ENCODE data around the gene ATP2B2.
"Not testable (repeated sequence)": the region's sequence is repeated elsewhere in the genome, so short reads cannot be mapped to it uniquely, and the experiment has no call there.

The ATP2B2 gene

DNA sequence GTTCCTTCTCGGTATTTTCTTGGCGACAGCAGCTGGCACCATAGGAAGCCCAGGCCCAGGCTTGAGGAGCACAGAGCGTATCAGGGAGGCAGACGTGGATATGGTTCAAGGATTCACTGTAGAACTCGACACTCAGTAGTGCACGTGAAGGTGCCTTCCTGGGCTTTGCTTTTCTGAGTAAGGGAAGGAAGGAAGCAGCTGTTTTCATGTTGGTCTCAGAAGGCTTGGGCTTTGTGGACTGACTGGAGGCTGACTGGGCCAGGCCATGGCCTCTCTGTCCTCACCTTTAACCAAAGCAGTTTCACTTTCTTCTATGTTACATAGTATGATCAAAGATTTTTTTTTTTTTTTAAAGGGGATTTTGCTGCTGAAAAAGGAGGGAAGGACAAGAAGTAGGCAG, 205.7 kb downstream of the ATP2B2 start:
- DNase-seq (ENCODE audit: low read depth) = no peak

DNA sequence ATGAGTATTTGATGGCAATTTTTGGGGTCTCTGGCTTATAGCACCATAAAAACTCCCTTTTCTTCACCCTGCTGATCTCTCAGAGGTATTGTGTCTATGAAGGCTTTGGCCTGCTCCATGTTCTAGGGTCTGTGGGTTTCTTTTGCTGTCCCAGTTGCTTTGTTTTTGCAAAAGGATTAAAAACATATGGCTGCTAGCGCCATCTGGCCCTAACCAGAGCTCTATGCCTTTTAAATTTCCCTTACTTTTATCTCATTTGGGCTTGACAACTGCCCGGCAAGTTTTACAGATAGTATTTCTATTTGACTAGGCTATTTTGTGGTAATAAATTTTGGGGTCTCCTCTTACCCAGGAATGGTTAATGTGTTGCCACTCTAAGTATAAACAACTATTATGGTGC, 206.2 kb downstream of the ATP2B2 start:
- peak; percentile 16 for DNase-seq (ENCODE audit: low read depth)

DNA sequence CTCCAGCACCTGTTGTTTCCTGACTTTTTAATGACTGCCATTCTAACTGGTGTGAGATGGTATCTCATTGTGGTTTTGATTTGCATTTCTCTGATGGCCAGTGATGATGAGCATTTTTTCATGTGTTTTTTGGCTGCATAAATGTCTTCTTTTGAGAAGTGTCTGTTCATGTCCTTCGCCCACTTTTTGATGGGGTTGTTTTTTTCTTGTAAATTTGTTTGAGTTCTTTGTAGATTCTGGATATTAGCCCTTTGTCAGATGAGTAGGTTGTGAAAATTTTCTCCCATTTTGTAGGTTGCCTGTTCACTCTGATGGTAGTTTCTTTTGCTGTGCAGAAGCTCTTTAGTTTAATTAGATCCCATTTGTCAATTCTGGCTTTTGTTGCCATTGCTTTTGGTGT, 207.3 kb downstream of the ATP2B2 start:
- not testable (repeated sequence) for DNase-seq (ENCODE audit: low read depth)

DNA sequence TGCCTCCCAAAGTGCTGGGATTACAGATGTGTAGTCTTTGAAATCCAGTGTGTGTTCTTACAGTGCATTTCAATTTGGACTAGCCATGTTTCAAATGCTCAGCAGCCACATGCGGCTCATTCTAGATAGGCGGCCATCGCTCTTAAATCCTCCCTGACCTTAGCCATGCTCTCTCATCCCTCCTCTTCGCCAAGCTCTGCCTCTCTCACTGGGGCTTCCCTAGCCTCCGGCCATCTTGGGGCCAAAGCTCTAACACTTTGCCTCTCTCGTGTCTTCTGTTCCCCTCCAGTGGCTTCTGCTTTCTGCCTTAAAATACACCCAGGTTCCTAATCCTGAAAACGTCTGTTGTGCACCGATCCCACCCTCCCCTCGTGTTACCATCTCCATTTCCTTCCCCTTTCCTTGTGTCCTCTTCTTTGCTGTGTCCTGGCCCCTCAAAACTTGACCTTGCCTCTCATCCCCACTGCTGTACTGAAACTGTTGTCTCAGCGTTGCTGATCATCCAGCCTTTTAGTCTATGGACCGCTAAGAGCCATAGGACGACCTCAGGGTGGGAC, 211.3 kb downstream of the ATP2B2 start:
- no peak for DNase-seq (ENCODE audit: low read depth)

DNA sequence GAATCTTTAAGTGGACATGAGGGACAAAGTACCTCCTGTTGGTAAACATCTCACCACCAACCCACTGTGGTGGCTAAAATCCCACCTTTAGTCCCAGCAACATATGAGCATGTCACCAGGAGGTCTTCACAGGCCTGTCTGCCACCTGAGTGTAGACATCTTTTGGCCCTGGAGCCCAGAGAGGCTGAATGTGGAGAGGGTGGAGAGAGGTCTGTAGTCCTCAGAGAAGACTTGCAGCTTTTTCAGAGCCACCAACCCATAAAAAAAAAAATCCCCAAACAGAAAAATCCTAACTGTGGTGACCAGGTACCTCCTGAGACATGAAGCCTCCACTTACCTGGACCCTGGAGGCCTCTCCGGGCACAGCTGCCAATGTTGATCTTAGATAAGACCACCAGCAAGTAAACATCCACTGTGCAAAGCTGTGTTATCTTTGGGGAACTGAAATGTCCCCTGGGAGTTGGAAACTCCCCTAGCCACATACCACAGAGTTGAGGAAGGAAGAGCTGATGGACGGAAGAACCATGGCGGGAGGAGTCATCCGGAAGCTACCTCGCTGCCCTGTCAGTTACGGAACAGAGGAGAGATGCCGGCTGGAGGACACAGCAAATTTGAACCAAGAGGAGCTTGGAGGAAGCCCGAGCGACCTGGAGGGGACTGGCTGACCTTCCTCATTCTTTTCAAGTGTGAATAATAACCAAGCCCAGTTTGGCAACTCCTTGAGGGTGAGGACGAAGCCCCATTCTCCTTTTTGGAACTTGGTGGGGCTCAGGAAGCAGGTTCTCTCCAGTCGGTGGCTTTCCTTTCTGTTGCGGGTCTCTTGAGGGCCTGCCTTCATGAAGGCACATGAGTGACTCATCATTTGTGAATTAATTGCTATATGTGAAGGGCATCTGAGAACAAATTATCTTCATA, 212.6 kb downstream of the ATP2B2 start, which contains the start of gene GHRL:
GHRL (minus strand) TSS at position 443 of the 915 bp plus-strand sequence. CDS start 2,767 bp downstream, outside the sequence.
- no peak for DNase-seq (ENCODE audit: low read depth)

DNA sequence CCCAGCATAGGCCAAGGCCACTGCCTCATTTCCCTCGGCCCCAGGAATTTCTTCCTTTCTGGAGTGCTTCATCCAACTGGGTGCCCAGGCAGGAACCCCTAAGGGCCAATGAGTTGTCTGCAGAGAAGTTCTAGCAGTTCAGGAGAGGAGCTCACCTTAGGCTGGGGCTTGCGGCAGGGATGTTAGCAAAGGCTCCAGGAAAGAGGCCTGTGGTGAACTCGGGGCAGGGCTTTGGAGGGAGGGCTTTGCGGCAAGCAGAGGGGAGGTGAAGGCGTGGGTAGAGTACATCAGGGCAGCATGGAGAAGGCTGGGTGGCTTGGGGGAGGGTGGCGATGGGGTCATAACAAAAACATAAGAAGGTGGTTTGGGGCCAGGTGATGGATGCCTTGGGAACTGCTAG, 213.7 kb downstream of the ATP2B2 start:
- DNase-seq (ENCODE audit: low read depth) = no peak

DNA sequence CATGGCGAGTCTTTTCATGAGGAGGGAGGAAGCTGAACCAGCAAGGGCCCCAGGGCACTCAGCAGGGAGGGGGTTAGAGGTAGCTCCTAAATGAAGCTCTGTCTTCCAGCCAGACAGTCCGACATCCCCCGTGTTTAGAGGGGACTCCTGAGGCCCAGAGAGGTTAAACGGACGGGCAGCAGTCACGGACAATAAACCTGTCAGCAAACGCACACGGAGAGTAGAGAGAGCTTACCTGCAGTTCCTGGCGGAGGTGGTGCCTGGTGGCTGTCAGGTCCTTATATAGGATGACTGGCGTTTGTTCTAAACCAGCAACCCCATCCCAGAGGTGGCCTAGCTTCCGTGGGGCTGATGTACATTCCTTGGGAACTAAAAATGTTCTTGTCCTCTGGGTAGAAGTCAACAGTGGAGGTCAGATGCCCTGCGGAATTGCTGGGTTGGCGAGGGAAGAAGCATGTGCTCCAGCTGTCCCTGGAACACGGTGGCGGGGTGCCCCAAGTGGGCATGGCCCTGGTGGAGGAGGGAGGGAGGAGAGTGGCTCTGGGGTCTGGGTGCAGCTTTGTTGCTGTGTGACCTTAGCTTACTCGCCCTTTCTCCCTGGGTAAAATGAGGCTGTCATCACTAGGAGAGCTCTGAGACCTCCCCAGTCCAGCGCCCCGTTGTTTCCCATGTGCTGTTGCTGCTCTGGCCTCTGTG, 214.8 kb downstream of the ATP2B2 start:
- no peak for DNase-seq (ENCODE audit: low read depth)

DNA sequence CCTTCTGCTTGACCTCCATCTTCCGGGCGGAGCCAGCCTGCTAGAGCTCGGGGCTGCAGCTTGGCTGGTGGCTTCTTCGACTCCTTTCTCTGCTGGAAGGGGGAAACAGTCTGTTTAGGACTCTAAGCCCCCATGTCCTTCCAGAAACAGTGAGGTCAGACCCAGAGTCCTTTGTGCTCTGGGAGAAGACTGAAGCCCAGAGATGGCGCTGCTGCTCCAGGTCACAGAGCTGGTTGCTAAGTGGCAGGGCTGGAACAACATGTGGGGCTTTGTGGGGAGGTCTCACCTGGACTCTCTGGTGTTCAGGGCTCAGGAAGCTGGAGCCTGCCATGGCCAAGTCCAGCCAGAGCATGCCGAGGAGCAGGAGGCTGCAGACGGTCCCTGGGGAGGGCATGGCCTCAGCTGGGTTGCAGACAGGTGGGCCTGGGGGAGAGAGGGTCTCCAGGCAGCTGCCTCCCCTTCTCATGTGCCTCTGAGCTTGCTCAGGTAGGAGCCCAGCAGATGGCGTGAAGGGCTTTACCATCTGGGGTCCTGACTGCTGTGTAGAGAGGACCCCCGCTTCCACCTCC, 215.5 kb downstream of the ATP2B2 start:
- no peak for DNase-seq (ENCODE audit: low read depth)

DNA sequence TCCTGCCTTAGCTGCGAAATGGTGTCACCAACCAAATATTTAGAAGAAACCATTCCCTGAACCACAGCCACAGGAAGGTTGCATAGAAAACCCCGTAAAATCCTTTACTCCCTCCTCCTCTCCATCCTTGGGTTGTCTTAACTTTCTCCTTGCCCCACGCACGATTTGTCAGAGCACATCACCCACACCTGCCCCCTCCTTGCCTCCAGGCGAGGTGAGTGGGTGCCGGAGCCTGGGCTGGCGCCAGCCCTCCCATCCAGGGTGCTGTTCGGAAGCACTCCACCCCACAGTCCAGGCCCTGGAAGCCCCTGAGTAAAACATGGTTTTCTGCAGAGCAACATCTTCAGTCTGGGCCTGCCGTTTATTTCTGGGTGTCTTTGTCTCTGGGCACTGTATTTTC, 216.3 kb downstream of the ATP2B2 start:
- DNase-seq (ENCODE audit: low read depth) = no peak

DNA sequence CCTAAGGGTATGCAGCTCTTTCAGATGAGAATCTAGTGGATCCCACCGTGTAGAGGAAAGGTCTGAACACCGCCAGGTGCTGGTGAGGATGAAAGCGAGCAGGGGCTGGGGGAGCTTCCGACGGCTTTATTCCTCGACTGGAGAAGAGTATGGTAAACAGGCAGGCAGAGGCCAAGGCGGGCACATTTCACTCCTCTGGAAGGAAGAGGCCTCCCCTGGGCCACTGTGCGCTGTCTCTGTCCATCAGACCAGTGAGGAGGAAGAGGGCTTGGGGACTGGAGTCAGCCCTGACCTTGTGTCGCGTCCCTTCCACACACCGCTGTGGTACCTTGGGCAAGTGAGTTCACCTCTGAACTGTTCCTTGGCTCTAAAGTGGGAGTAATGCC, 216.8 kb downstream of the ATP2B2 start:
- no peak for DNase-seq (ENCODE audit: low read depth)

DNA sequence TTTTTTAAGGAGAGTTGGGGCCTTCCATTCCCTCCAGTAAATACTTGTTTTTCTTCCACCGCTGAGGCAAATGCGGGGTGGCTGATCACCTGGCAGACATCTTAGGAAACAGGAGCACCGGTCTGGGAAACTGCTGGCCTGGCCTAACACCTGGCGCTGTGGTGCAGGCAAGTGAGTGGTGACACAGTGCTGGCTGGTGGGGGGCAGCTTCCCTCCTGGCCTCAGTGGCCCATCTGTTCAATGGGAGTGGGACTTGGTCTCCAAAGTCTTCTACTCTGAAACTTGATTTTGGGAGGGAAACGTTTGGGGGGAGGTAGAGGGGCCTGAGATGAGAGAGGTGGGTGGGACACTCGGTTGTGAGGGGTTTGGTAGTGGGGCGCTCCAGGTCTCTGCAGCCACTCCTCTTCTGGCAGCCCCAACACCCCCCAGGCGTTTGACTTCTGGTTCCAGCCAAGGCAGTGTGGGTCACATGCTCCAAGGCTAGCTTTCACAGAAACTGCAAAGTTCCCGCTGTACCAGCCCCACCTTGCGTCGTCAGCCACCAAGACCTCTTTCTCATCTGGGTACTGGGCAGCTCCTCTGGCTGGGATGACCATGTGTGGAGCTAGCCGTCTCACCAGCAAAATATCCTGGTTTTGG, 217.3 kb downstream of the ATP2B2 start:
- DNase-seq (ENCODE audit: low read depth) = no peak

DNA sequence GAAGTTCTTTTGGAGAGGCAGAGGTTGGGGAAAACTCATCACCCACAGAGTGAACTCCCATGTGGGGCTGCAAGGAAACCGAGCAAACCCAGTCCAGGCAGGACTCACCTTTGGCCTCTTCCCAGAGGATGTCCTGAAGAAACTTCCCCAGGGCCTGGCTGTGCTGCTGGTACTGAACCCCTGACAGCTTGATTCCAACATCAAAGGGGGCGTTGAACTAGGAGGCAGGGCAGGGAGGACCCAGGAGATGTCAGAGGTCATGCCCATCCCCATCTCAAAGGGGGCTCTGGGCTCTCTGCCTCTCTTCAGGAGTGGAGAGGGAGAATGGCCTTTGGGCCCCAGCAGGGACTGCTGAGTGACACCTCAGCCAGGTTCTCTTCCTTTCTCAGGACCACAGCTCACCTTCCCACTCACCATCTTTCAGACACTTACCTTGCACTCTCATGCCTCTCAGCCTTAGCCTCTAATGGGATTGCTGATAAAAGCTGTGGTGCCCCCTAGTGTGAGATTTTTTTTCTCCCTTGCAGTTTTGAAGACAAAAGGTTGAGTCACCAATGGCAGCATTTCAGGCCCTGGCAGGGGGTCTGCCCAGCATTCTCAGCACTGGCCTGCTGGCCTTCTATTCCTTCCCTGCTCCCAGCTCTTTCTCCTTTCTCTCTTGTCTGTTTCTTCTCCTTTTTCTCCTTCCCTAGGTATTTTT, 218.6 kb downstream of the ATP2B2 start:
- peak; percentile 62 for DNase-seq (ENCODE audit: low read depth)

DNA sequence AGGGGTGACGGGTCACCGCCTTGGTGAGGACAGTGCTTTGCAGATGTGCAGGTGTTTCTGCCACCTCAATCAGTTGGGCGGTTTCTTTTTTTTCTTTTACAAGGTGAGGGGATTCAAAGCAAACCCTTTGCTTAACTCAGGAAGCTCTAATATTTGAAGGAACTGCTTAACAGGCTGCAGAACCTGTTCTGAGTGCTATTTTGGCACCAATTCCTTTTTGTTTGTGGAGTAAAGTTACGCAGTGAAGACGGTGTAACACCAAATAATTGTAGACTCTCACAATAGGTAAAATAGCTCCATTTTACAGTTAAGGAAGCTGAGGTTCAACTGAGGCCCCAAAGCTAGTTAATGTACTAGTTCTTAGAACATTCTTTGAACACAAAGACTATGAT, 219.3 kb downstream of the ATP2B2 start:
- DNase-seq (ENCODE audit: low read depth) = no peak

DNA sequence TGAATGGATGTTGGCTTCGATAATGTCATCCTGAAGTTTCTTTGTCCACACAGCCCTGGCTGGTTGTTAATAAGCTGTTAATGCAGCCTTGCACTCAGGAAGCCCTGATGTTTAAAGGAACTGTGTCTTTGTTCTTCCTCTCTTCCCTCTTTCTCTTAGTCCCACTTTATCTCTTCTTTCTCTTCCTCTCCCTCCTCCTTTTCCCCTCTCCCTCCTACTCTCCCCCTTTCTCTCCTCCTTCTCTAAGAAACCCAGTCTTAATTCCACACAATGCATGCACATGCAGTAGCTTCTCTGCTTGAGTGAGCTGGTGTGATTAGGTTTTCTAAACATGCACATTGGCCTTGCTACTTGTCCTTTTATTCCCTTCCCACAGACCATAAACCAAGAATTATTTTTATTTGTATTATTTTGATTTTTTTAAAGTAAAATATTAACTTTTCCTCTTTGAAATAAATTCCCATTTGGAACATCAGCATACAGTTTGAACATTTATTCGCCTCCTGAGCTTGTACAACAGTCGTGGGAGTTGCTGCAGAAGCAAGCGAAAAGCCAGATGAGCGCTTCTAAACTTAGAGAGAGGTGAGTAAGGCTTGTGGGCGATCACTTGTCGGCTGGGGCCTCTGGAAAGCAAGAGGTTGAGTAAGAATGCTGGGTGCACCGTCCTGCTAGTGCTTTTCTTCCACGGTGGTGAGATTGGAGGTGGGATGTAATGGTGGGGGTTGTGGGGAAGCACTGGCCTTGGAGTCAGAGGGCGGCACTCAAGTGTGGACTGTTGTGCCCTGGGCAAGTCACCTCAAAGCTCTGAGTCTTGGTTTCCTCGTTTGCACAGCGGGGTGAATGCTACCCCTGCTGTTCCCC, 219.9 kb downstream of the ATP2B2 start:
- DNase-seq (ENCODE audit: low read depth) = no peak

DNA sequence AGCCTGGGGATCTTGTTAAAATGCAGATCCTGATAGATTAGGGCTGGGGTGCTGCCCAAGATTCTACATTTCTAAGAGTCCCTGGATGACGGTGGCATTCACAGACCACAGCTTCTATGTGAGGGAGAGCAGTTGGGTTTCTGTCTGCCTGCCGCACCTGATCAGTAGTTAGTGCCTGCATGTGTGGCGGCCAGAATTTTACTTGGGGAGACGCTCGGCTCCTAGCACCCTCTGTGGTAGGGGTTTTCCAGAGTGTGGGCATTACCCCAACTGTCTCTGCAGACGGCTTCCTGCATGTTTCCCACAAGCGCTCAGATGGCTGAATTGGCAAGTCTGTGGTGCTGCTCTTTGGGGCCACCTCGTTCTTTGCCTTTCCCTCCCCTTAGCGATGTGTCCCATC, 220.9 kb downstream of the ATP2B2 start:
- no peak for DNase-seq (ENCODE audit: low read depth)

DNA sequence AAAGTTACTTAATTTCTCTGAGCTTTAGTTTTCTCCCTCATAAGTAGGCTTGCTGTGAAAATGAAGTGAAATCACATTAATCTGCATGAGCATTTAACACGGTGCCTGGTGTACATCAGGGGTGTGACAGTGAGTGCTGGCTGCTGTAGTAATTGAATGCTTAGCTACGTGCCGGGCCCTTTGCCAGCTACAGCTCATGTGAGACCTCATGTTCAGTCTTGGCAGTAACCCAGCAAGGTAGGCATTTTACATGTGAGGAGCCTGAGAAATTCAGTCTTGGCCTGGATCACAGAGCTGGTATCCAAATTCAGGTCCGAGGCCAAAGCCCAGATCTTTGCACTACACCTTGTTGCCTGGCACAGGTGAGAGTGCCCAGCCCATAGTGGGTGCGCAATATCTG, 221.7 kb downstream of the ATP2B2 start:
- DNase-seq (ENCODE audit: low read depth) = no peak

DNA sequence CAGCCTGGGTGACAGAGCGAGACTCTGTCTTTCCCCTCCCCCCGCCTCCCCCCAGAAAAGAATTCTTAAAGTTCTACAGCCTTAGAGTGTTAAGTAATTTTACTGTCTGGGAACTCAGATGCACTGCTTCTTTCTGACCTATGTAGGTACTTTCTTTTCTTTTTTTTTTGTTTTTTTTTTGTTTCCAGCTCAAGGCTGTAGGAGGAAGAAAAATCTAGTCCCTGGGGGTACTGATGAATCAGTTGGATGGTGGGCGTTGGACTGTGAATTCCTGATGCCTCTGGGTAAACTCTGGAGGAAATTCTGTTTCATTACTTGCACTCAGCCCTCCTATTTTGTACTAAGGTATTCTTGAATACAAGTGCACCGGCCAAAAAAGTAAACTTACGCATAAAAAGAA, 223.4 kb downstream of the ATP2B2 start:
- no peak for DNase-seq (ENCODE audit: low read depth)

DNA sequence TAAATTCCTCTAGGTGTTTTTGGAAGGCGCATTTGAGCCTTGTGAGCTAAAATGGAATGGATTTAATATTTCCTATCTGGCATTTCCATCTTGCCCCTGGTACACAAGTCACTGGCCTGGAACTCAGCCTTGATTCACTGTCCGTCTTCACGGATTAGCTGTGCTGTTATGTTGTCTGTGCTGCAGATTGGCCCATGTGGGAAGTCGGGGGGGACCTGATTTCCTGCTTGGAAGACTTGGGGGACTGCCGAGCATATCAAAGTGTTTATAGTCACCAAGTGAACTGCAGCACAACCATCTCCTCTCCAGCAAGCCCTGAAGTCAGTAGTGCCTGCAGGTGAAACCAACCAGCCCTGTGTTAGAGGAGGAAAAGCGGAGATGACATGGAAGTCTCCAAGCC, 224.8 kb downstream of the ATP2B2 start:
- no peak for DNase-seq (ENCODE audit: low read depth)

DNA sequence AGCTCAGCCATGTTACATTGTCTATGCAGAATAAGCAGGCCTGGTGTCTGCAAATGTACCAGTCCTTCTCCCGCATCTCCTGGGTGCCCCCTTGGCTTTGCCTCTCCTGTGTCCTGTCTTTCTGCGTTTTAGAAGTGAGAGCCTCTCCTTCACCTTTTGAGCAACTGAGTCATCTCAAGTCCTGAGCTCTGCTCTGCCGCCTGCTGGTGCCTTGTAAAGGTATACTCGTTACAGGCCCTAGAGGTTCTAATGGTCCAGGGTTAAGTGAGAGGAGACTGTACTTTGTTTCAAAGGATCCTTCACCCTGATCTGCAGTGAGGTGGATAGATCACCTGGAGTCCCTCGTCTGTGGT, 225.2 kb downstream of the ATP2B2 start:
- DNase-seq (ENCODE audit: low read depth) = no peak

DNA sequence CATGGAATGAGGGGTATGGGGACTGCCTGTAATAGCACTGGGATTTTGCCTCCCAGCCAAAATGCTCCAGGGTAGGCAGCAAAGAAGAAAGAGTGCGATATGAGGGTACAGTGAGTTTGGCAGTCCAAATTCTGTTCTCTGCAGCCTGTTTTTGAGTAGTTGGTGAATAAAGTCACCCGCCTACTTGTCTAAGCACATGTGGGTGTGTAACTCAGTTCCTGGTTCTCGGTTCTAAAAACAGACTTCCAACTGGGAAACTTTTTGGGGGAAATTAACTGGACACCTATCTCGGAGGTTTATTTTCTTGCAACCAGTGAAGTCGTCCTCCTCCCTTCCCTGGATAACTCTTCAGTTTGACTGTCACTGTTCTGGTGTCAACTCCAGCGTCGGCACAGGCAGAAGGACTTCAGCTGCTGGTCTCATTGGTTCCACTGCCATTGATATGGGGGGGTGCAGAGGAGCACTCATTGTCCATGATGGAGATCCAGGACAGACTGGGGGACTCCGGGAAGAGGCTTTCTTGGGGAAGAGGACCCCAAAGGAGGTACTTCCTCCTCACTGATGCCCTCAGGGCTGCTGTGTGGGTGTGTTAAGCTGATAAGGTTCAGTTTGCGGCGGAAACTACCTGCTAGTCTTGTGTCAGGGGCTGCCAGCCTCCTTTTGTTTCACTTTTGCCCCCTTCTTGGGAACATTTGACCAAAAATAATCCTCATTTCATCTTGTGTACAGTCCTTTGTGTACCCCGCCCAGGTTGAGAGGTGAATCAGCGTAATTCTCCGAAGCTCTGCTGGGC, 225.8 kb downstream of the ATP2B2 start:
- DNase-seq (ENCODE audit: low read depth) = no peak
